Measurements from ENCODE around the gene LMO1. TPM values are rescaled to one million over a fixed set of nuclear protein-coding genes. Genes with fewer than 3 reads are reported as not detected.

Gene LMO1
- total and polyA plus RNA-seq, 4 donors: not detected

- no peak for TF ChIP-seq SP1 (IDR thresholded peaks at IDR 0.05)
- TF ChIP-seq NR2F2 (IDR thresholded peaks at IDR 0.05): no peak
- no peak for TF ChIP-seq YY1 (IDR thresholded peaks at IDR 0.05)
- no peak for TF ChIP-seq CTCF (IDR thresholded peaks at IDR 0.05; ENCODE audit: low read depth, low read length, missing input control)
- no peak for TF ChIP-seq FOXA2 (IDR thresholded peaks at IDR 0.05)
- no peak for TF ChIP-seq EGR1 (IDR thresholded peaks at IDR 0.05; ENCODE audit: low read depth in 2 of 2)
- no peak for TF ChIP-seq TAF1 (conservative IDR thresholded peaks at IDR 0.05)
- no peak for TF ChIP-seq JUND (IDR thresholded peaks at IDR 0.05)
- TF ChIP-seq ATF3 (IDR thresholded peaks at IDR 0.05): no peak
- TF ChIP-seq HNF4G (IDR thresholded peaks at IDR 0.05): no peak
- no peak for TF ChIP-seq GABPA (IDR thresholded peaks at IDR 0.05 in 1 of 2, conservative IDR thresholded peaks at IDR 0.05 in 1 of 2)
- TF ChIP-seq RAD21 (IDR thresholded peaks at IDR 0.05): no peak
- Histone ChIP-seq H3K36me3 (ENCODE audit: control insufficient read depth in 4 of 4, insufficient read depth in 3 of 4, low read depth in 1 of 4, low read length in 3 of 4) (no peaks in the 10 kb centered on the region), H3K27ac (ENCODE audit: low read depth in 1 of 2, low read length in 2 of 2) (no peak overlapping the region), H3K4me3 (ENCODE audit: low read depth in 1 of 3, low read length in 3 of 3) (no peak overlapping the region), H3K4me1 (ENCODE audit: control insufficient read depth in 4 of 4, insufficient read depth in 4 of 4, low read length in 3 of 4) (no peaks in the 10 kb centered on the region), H3K9me3 (ENCODE audit: control insufficient read depth in 4 of 4, low read length in 3 of 4) (no peaks in the 10 kb centered on the region), H3K27me3 (ENCODE audit: control insufficient read depth in 4 of 4, insufficient read depth in 4 of 4, low read length in 3 of 4) (no peaks in the 10 kb centered on the region), H3K9ac (ENCODE audit: low read depth in 1 of 2, low read length in 2 of 2) (no peak overlapping the region)
- 72% methylated on average over 6 of the region's 6 CpGs for WGBS
- no peak for DNase-seq (ENCODE audit: low spot score)
Measured at GRCh38 chr11:8249482-8249881, 14.2 kb downstream of the LMO1 start.

- Histone ChIP-seq H3K9ac (ENCODE audit: low read depth in 1 of 2, low read length in 2 of 2) (no peak overlapping the region), H3K4me1 (ENCODE audit: control insufficient read depth in 4 of 4, insufficient read depth in 4 of 4, low read length in 3 of 4) (no peaks in the 10 kb centered on the region), H3K36me3 (ENCODE audit: control insufficient read depth in 4 of 4, insufficient read depth in 3 of 4, low read depth in 1 of 4, low read length in 3 of 4) (no peaks in the 10 kb centered on the region), H3K27ac (ENCODE audit: low read depth in 1 of 2, low read length in 2 of 2) (no peak overlapping the region), H3K27me3 (ENCODE audit: control insufficient read depth in 4 of 4, insufficient read depth in 4 of 4, low read length in 3 of 4) (no peaks in the 10 kb centered on the region), H3K9me3 (ENCODE audit: control insufficient read depth in 4 of 4, low read length in 3 of 4) (no peaks in the 10 kb centered on the region), H3K4me3 (ENCODE audit: low read depth in 1 of 3, low read length in 3 of 3) (no peak overlapping the region)
- WGBS: 91% methylated on average over 1 of the region's 1 CpG
- no peak for DNase-seq (ENCODE audit: low spot score)
- TF ChIP-seq FOXA2 (IDR thresholded peaks at IDR 0.05) (no peak), CTCF (IDR thresholded peaks at IDR 0.05; ENCODE audit: low read depth, low read length, missing input control) (no peak), HNF4A (conservative IDR thresholded peaks at IDR 0.05) (no peak), SP1 (IDR thresholded peaks at IDR 0.05) (no peak), ATF3 (IDR thresholded peaks at IDR 0.05) (no peak), YY1 (IDR thresholded peaks at IDR 0.05) (no peak), RAD21 (IDR thresholded peaks at IDR 0.05) (no peak), RXRA (IDR thresholded peaks at IDR 0.05) (no peak), NR2F2 (IDR thresholded peaks at IDR 0.05) (no peak), GABPA (IDR thresholded peaks at IDR 0.05 in 1 of 2, conservative IDR thresholded peaks at IDR 0.05 in 1 of 2) (no peak), TAF1 (conservative IDR thresholded peaks at IDR 0.05) (no peak), FOXA1 (IDR thresholded peaks at IDR 0.05) (no peak), REST (IDR thresholded peaks at IDR 0.05) (no peak), HNF4G (IDR thresholded peaks at IDR 0.05) (no peak), MAX (IDR thresholded peaks at IDR 0.05) (no peak), JUND (IDR thresholded peaks at IDR 0.05) (no peak), ZBTB33 (IDR thresholded peaks at IDR 0.05) (no peak)
Measured at GRCh38 chr11:8248786-8249185, 14.9 kb downstream of the LMO1 start.
